PC-3 (cell line): ENCODE results near the gene GRM1. TPM values are rescaled to one million over a fixed set of nuclear protein-coding genes. Genes with fewer than 3 reads are reported as not detected.

Experiments
- ATAC-seq: fragments of 200-7000 bp; cut with Tn5 transposase; 2 replicates; pipeline ENCODE4 v1.9.1; 2020; ENCODE audit warnings: mild to moderate bottlenecking, moderate library complexity
- BruUV-seq: library from RNA; stranded (reverse); fragments of 400-500 nt; replicated peaks from 2 replicates; lab custom pipeline; 2021; lab: Mats Ljungman, UMichigan
- CTCF ChIA-PET: fragments of 300-600 bp; sonication (Branson Sonifier 250); formaldehyde crosslinking; loops from one replicate; lab custom pipeline; 2022; ENCODE audit warnings: antibody characterized with exemption; lab: Charles Lee
- POLR2A ChIA-PET: fragments of 300-600 bp; sonication (Branson Sonifier 250); formaldehyde crosslinking; loops from one replicate; lab custom pipeline; 2022; ENCODE audit warnings: antibody characterized with exemption; ENCODE audit not compliant: unreplicated experiment; lab: Charles Lee
- DNase-seq: peaks from one replicate; pipeline ENCODE4 v3.0.0-alpha.2; 2015
- H2AFZ ChIP-seq: fragments of 300-600 bp; sonication (generic); 2 replicates; pipeline ENCODE4 v1.6.0; 2016; ENCODE audit warnings: antibody characterized with exemption, low read length
- H3F3A ChIP-seq: fragments of 300-600 bp; sonication (generic); one replicate; pipeline ENCODE4 v1.6.0; 2017; ENCODE audit warnings: antibody characterized with exemption, low read length, control low read depth, mild to moderate bottlenecking; ENCODE audit not compliant: unreplicated experiment
- H3K27ac ChIP-seq: fragments of 300-600 bp; sonication (generic); 2 replicates; pipeline ENCODE4 v1.5.1; 2016; ENCODE audit warnings: mild to moderate bottlenecking, low read length
- H3K27me3 ChIP-seq: fragments of 300-600 bp; sonication (generic); 2 replicates; pipeline ENCODE4 v1.6.1; 2016; ENCODE audit warnings: low read length, mixed read lengths
- H3K36me3 ChIP-seq: fragments of 300-600 bp; sonication (generic); 2 replicates; pipeline ENCODE4 v1.6.1; 2016; ENCODE audit warnings: low read depth, mixed run types, low read length, mixed read lengths
- H3K4me1 ChIP-seq: fragments of 300-600 bp; sonication (generic); 2 replicates; pipeline ENCODE4 v1.5.1; 2016; ENCODE audit warnings: low read length; ENCODE audit not compliant: insufficient read depth
- H3K4me2 ChIP-seq: fragments of 300-600 bp; sonication (generic); 2 replicates; pipeline ENCODE4 v1.6.0; 2016; ENCODE audit warnings: low read length
- H3K4me3 ChIP-seq: fragments of 300-600 bp; sonication (generic); 2 replicates; pipeline ENCODE4 v1.5.1; 2016; ENCODE audit warnings: mild to moderate bottlenecking, low read length, mixed read lengths
- H3K79me2 ChIP-seq: fragments of 300-600 bp; sonication (generic); 2 replicates; pipeline ENCODE4 v1.6.1; 2017; ENCODE audit warnings: low read length, mixed read lengths
- H3K9ac ChIP-seq: fragments of 300-600 bp; sonication (generic); 2 replicates; pipeline ENCODE4 v1.6.0; 2016; ENCODE audit warnings: mild to moderate bottlenecking, low read length
- H3K9me2 ChIP-seq: fragments of 300-600 bp; sonication (generic); replicated peaks from 2 replicates; pipeline ENCODE4 v1.6.1; 2016; ENCODE audit warnings: mixed run types, low read length, mixed read lengths
- H3K9me3 ChIP-seq: fragments of 300-600 bp; sonication (generic); 2 replicates; pipeline ENCODE4 v1.6.1; 2016; ENCODE audit warnings: low read length, mixed read lengths
- H4K20me1 ChIP-seq: fragments of 300-600 bp; sonication (generic); 2 replicates; pipeline ENCODE4 v1.6.1; 2016; ENCODE audit warnings: low read length, mixed read lengths
- CTCF ChIP-seq: fragments of 300-600 bp; sonication (generic); conservative IDR thresholded peaks from 2 replicates; pipeline ENCODE4 v1.5.1; 2017; ENCODE audit warnings: antibody characterized with exemption, low read depth, mild to moderate bottlenecking, low read length
- EZH2 ChIP-seq: fragments of 300-600 bp; sonication (generic); IDR thresholded peaks from one replicate; pipeline ENCODE4 v1.6.1; 2017; ENCODE audit warnings: antibody characterized with exemption, mild to moderate bottlenecking, low read length; ENCODE audit not compliant: unreplicated experiment
- EZH2phosphoT487 ChIP-seq: fragments of 300-600 bp; sonication (generic); IDR thresholded peaks from 2 replicates; pipeline ENCODE4 v1.6.1; 2018; ENCODE audit warnings: mild to moderate bottlenecking, antibody characterized with exemption, low read length, borderline replicate concordance
- intact Hi-C: fragments of 100-400 bp; cut with micrococcal nuclease; formaldehyde crosslinking; loops from 2 replicates; pipeline ENCODE4 v1.9.0; 2023
- total RNA-seq: library from RNA; depleted of rRNA; stranded (reverse); fragments of >200 nt; gene quantifications from 2 replicates; pipeline ENCODE4 v1.2.3, GENCODE V29; 2014

Gene GRM1
- total RNA-seq, 1 experiment from 2014 or later = 0.11 TPM

DNA sequence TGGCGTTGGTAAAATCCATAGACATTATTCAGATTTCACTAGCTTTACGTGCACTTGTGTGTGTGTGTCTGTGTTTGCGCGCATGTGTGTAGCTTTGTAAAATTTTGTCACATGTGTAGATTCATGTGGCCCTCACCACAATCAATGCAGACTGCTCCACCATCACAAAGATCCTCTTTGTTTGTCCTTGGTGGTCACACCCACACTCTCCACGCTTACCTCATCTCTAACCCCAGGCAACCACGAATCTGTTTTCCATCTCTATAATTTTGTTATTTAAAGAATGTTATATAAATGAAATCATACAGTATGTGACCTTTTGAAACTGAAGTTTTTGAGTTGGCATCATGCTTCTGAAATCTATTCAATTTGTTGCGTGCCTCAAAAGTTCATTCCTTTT lies 58.5 kb downstream of the GRM1 start:
- DNase-seq (no peak), ATAC-seq (no peak)
- Histone ChIP-seq H3K79me2 (no peaks in the 10 kb centered on the region), H3K9me3 (no peaks in the 10 kb centered on the region), H3K27me3 (peaks cover 8% of the 10 kb centered on the region; the same call in 1 of the 2 replicates), H3K4me2 (no peak overlapping the region), H2AFZ (no peak overlapping the region), H3K9me2 (no peaks in the 10 kb centered on the region), H3K4me1 (no peaks in the 10 kb centered on the region), H3K36me3 (no peaks in the 10 kb centered on the region), H3K4me3 (no peak overlapping the region), H3F3A (no peaks in the 10 kb centered on the region), H3K27ac (no peak overlapping the region), H3K9ac (no peak overlapping the region), H4K20me1 (no peaks in the 10 kb centered on the region)
- no TSS peak for BruUV-seq
- CTCF ChIA-PET = no interaction called here
- POLR2A ChIA-PET = no interaction called here
- TF ChIP-seq EZH2phosphoT487 = no peak
- no peak for TF ChIP-seq CTCF
- no peak for TF ChIP-seq EZH2
- intact Hi-C loops = no loop called here

GRCh38 chr6:146090474-146090873 lies 61.6 kb downstream of the GRM1 start:
- Histone ChIP-seq H3K4me3 (no peak overlapping the region), H4K20me1 (no peaks in the 10 kb centered on the region), H3K9ac (no peak overlapping the region), H3K4me1 (no peaks in the 10 kb centered on the region), H2AFZ (no peak overlapping the region), H3K27me3 (peaks cover 5% of the 10 kb centered on the region; the same call in 1 of the 2 replicates), H3K9me2 (no peaks in the 10 kb centered on the region), H3K36me3 (no peaks in the 10 kb centered on the region), H3K27ac (no peak overlapping the region), H3F3A (no peaks in the 10 kb centered on the region), H3K79me2 (no peaks in the 10 kb centered on the region), H3K9me3 (no peaks in the 10 kb centered on the region), H3K4me2 (no peak overlapping the region)
- intact Hi-C loops = no loop called here
- DNase-seq (peak; percentile 20), ATAC-seq (no peak)
- POLR2A ChIA-PET = no interaction called here
- CTCF ChIA-PET = interaction anchor here (1.0 kb wide), 1 partner anchor 11 kb away, joined by 3 read pairs; no protein-coding TSS in a partner anchor
- TF ChIP-seq EZH2 (no peak), CTCF (no peak), EZH2phosphoT487 (no peak)
- no TSS peak for BruUV-seq

GRCh38 chr6:146092961-146093686 lies 64.3 kb downstream of the GRM1 start:
- no peak for ATAC-seq
- Histone ChIP-seq H3K4me3 (no peak overlapping the region), H3K27me3 (no peaks in the 10 kb centered on the region), H3F3A (no peaks in the 10 kb centered on the region), H3K9me3 (no peaks in the 10 kb centered on the region), H3K4me1 (no peaks in the 10 kb centered on the region), H4K20me1 (no peaks in the 10 kb centered on the region), H2AFZ (no peak overlapping the region), H3K9ac (no peak overlapping the region), H3K36me3 (no peaks in the 10 kb centered on the region), H3K9me2 (no peaks in the 10 kb centered on the region), H3K4me2 (no peak overlapping the region), H3K79me2 (no peaks in the 10 kb centered on the region), H3K27ac (no peak overlapping the region)
- intact Hi-C loops = no loop called here
- POLR2A ChIA-PET = no interaction called here
- BruUV-seq = no TSS peak
- CTCF ChIA-PET = no interaction called here
- TF ChIP-seq CTCF = no peak
- TF ChIP-seq EZH2 = no peak
- no peak for TF ChIP-seq EZH2phosphoT487
- no peak for DNase-seq
